ENCODE measurements around the gene CKS1B. TPM values are rescaled to one million over a fixed set of nuclear protein-coding genes. Genes with fewer than 3 reads are reported as not detected.
"Not testable (repeated sequence)": the region's sequence is repeated elsewhere in the genome, so short reads cannot be mapped to it uniquely, and the experiment has no call there.

Gene CKS1B
- total and polyA plus RNA-seq, 4 donors: 25.9 to 64.8 (median 39.3) TPM

DNA sequence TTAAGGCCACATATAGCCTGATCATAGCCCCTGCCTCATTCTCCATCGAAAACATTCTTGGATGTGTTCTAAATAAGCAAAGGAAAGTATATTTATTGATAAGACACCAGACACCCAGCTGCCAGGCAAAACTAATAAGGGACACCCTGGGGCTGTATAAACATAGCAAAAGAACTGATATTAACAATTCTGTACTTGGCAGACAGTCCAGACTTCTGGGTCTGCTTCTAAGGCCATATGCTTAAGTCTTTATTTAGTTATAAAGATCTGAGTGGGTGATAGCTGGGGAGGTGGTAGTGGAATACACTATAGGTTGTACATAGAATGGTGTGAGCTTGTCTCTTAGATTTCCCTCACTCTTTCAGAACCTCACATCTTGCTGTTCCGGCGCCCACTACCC, 3.9 kb downstream of the CKS1B start:
- WGBS (ENCODE audit: insufficient coverage): no CpG with 5 or more reads among the region's 3 CpGs
- no peak overlapping the region for H3K27ac ChIP-seq (ENCODE audit: low read depth, low read length)
- no peaks in the 10 kb centered on the region for H3K27me3 ChIP-seq (ENCODE audit: control insufficient read depth, insufficient read depth, low read length)
- H3K36me3 ChIP-seq (ENCODE audit: control insufficient read depth, insufficient read depth, low read length): peaks cover 3% of the 10 kb centered on the region
- no peaks in the 10 kb centered on the region for H3K9me3 ChIP-seq (ENCODE audit: control insufficient read depth, insufficient read depth, low read length)
- peaks cover 15% of the 10 kb centered on the region for H3K4me1 ChIP-seq (ENCODE audit: control insufficient read depth, insufficient read depth, low read length)
- no peak overlapping the region for H3K4me3 ChIP-seq (ENCODE audit: low read depth, low read length)
- DNase-seq (ENCODE audit: low read depth in 4 of 6, low spot score in 6 of 6): no peak

DNA sequence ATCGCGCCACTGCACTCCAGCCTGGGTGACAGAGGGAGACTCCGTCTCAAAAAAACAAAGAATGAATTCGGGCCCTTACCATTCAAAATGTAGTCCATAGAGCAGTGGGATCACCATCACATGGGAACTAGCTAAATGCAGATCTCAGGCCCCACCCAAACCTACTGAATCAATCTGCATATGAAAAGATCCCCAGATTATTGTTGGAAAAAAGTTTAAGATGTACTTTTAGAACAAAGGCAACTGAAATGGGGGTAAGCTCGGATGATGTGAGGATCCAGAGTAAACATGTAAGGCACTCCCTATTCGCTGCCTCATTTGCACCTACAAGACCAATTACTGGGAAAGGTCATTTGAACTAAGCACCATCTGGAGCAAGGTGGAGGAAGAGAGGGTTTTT, 7.9 kb downstream of the CKS1B start:
- 58% methylated on average over 5 of the region's 6 CpGs for WGBS (ENCODE audit: insufficient coverage)
- H3K9me3 ChIP-seq (ENCODE audit: control insufficient read depth, insufficient read depth, low read length): no peaks in the 10 kb centered on the region
- no peak for DNase-seq (ENCODE audit: low read depth in 4 of 6, low spot score in 6 of 6)
- H3K4me1 ChIP-seq (ENCODE audit: control insufficient read depth, insufficient read depth, low read length): peaks cover 20% of the 10 kb centered on the region
- peaks cover 16% of the 10 kb centered on the region for H3K36me3 ChIP-seq (ENCODE audit: control insufficient read depth, insufficient read depth, low read length)
- peak overlapping the region; percentile 7 for H3K27ac ChIP-seq (ENCODE audit: low read depth, low read length)
- no peaks in the 10 kb centered on the region for H3K27me3 ChIP-seq (ENCODE audit: control insufficient read depth, insufficient read depth, low read length)
- H3K4me3 ChIP-seq (ENCODE audit: low read depth, low read length): peak overlapping the region; percentile 88

DNA sequence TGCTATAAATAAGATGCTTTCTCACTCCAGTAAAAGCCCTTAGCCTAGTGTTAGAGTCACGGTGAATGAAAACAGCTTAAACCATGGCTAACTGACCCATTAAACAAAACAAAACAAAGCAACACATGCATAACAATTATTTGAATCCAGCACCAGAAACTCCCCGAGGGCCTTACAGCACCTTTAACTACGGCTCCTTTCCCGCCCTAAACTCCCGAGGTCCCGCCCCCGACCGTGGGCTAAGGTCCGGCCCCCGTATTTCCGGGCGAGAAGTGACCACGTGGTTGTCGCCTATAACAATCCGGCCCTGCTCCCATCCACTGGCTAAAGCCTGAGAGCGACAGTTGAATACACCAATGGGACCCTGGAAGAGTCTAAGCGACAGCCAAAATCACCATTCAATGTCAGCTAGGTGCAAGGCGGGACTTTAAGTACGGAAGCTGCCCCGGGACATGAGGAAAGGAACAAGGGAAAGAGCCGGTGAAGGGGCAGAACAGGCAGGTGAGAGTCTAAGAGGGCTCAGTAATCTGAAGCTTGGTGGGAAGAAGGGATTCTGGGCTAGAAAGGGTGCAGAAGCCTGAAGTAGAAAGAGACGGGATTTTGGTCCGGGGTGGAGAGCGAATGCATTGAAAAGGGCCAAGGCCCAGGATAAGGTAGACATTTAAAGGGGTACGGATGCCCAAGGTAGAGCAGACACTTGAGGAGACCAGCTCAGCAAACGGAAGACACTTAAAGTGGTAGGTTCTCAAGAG, 8.6 kb downstream of the CKS1B start, which contains the start of gene FLAD1:
TSS of gene FLAD1 (plus strand) at position 448 of the 752 bp plus-strand sequence. CDS start 351 bp downstream, outside the sequence.
- WGBS (ENCODE audit: insufficient coverage): 0% methylated on average over 26 of the region's 26 CpGs

DNA sequence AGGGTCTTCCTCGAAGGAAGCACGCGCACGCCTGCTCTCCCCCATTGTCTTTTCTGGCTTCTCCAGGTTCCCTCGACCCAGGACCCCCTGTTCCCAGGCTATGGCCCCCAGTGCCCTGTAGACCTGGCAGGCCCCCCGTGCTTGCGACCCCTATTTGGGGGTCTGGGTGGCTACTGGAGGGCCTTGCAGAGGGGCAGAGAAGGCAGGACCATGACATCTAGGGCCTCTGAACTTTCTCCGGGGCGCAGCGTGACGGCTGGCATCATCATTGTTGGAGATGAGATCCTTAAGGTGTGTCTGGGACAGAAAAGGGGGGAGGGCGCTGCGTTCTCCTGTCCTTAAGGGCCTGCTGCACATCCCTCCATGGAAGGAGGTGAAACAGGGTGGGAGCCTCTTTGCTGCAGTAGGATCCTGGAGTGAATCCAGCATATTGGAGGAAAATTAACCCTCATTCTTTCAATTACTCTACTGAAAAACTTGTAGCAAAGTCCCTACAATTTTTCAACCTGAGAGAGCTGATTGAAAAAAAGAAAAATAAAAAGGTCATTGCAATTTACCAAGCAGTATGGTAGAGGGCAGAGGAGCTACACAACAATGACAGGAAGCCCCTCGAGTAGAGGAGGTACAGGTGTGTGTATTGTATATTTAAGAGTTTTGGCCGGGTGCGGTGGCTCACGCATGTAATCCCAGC, 9.4 kb downstream of the CKS1B start:
- no peaks in the 10 kb centered on the region for H3K9me3 ChIP-seq (ENCODE audit: control insufficient read depth, insufficient read depth, low read length)
- 16% methylated on average over 14 of the region's 17 CpGs for WGBS (ENCODE audit: insufficient coverage)
- peak overlapping the region; percentile 67 for H3K27ac ChIP-seq (ENCODE audit: low read depth, low read length)
- peaks cover 24% of the 10 kb centered on the region for H3K4me1 ChIP-seq (ENCODE audit: control insufficient read depth, insufficient read depth, low read length)
- H3K4me3 ChIP-seq (ENCODE audit: low read depth, low read length): peak overlapping the region; percentile 88
- no peaks in the 10 kb centered on the region for H3K27me3 ChIP-seq (ENCODE audit: control insufficient read depth, insufficient read depth, low read length)
- DNase-seq (ENCODE audit: low read depth in 4 of 6, low spot score in 6 of 6): no peak
- H3K36me3 ChIP-seq (ENCODE audit: control insufficient read depth, insufficient read depth, low read length): peaks cover 31% of the 10 kb centered on the region

More for the DNA sequence above, 8.6 kb downstream of the CKS1B start, which contains the start of gene FLAD1:
- DNase-seq (ENCODE audit: low read depth in 4 of 6, low spot score in 6 of 6): peak; percentile 99 to 100 (median 100)
- H3K4me3 ChIP-seq (ENCODE audit: low read depth, low read length): peak within 1 kb of the TSS; percentile 88
- H3K27ac ChIP-seq (ENCODE audit: low read depth, low read length): peak within 1 kb of the TSS; percentile 67
- no peaks in the 10 kb centered on the region for H3K27me3 ChIP-seq (ENCODE audit: control insufficient read depth, insufficient read depth, low read length)
- peaks cover 20% of the 10 kb centered on the region for H3K4me1 ChIP-seq (ENCODE audit: control insufficient read depth, insufficient read depth, low read length)
- H3K9me3 ChIP-seq (ENCODE audit: control insufficient read depth, insufficient read depth, low read length): no peaks in the 10 kb centered on the region
- peaks cover 23% of the 10 kb centered on the region for H3K36me3 ChIP-seq (ENCODE audit: control insufficient read depth, insufficient read depth, low read length)

DNA sequence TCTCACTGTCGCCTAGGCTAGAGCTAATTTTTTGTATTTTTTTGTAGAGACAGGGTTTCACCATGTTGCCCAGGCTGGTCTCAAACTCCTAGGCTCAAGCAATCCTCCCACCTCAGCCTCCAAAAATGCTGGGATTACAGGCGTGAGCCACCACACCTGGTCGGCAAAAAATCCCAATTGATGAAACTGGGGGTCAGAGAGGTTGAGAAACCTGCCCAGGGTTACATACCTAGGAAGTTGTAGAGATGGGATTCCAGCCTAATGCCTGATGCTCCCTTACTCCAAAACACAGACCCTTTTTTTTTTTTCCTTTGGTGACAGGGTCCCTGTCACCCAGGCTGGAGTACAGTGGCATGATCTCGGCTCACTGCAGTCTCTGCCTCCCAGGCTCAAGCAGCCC, 12.3 kb downstream of the CKS1B start:
- peaks cover 51% of the 10 kb centered on the region for H3K36me3 ChIP-seq (ENCODE audit: control insufficient read depth, insufficient read depth, low read length)
- WGBS (ENCODE audit: insufficient coverage): 100% methylated on average over 1 of the region's 4 CpGs

DNA sequence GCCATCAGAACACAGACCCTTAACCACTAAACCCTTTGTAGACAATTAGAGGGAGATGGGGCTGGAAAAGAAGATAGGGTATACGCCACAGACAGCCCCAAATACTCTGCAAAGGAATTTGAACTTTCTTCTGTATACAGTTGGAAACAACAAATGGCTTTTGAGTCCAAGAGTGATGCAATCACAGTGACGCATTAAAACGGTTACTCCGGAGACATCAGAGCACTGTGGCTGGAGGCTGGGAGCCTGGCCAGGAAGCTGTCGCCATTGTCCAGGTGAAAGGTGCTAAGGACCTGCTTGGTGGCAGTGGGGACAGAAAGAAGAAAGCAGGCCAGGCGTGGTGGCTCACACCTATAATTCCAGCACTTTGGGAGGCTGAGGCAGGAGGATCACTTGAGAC, 12.8 kb downstream of the CKS1B start:
- Histone ChIP-seq H3K9me3 (ENCODE audit: control insufficient read depth, insufficient read depth, low read length) (no peaks in the 10 kb centered on the region), H3K4me3 (ENCODE audit: low read depth, low read length) (no peak overlapping the region), H3K27me3 (ENCODE audit: control insufficient read depth, insufficient read depth, low read length) (no peaks in the 10 kb centered on the region), H3K36me3 (ENCODE audit: control insufficient read depth, insufficient read depth, low read length) (peaks cover 51% of the 10 kb centered on the region), H3K4me1 (ENCODE audit: control insufficient read depth, insufficient read depth, low read length) (peaks cover 18% of the 10 kb centered on the region), H3K27ac (ENCODE audit: low read depth, low read length) (no peak overlapping the region)
- 89% methylated on average over 5 of the region's 6 CpGs for WGBS (ENCODE audit: insufficient coverage)
- DNase-seq (ENCODE audit: low read depth in 4 of 6, low spot score in 6 of 6): no peak

More for the DNA sequence above, 12.3 kb downstream of the CKS1B start:
- not testable (repeated sequence) for H3K27me3 ChIP-seq (ENCODE audit: control insufficient read depth, insufficient read depth, low read length); DNase-seq (ENCODE audit: low read depth in 4 of 6, low spot score in 6 of 6); H3K4me3 ChIP-seq (ENCODE audit: low read depth, low read length); H3K27ac ChIP-seq (ENCODE audit: low read depth, low read length); H3K9me3 ChIP-seq (ENCODE audit: control insufficient read depth, insufficient read depth, low read length)
- peaks cover 23% of the 10 kb centered on the region for H3K4me1 ChIP-seq (ENCODE audit: control insufficient read depth, insufficient read depth, low read length)

GRCh38 chr1:154988058-154988954, 13.8 kb downstream of the CKS1B start:
- Histone ChIP-seq H3K9me3 (ENCODE audit: control insufficient read depth, insufficient read depth, low read length) (no peaks in the 10 kb centered on the region), H3K4me1 (ENCODE audit: control insufficient read depth, insufficient read depth, low read length) (peaks cover 18% of the 10 kb centered on the region), H3K4me3 (ENCODE audit: low read depth, low read length) (no peak overlapping the region), H3K27ac (ENCODE audit: low read depth, low read length) (no peak overlapping the region), H3K36me3 (ENCODE audit: control insufficient read depth, insufficient read depth, low read length) (peaks cover 55% of the 10 kb centered on the region), H3K27me3 (ENCODE audit: control insufficient read depth, insufficient read depth, low read length) (no peaks in the 10 kb centered on the region)
- 93% methylated on average over 11 of the region's 17 CpGs for WGBS (ENCODE audit: insufficient coverage)
- DNase-seq (ENCODE audit: low read depth in 4 of 6, low spot score in 6 of 6): no peak

- DNase-seq (ENCODE audit: low read depth in 4 of 6, low spot score in 6 of 6): no peak
- Histone ChIP-seq H3K36me3 (ENCODE audit: control insufficient read depth, insufficient read depth, low read length) (peaks cover 55% of the 10 kb centered on the region), H3K9me3 (ENCODE audit: control insufficient read depth, insufficient read depth, low read length) (no peaks in the 10 kb centered on the region), H3K4me1 (ENCODE audit: control insufficient read depth, insufficient read depth, low read length) (peaks cover 9% of the 10 kb centered on the region), H3K27ac (ENCODE audit: low read depth, low read length) (no peak overlapping the region), H3K4me3 (ENCODE audit: low read depth, low read length) (no peak overlapping the region), H3K27me3 (ENCODE audit: control insufficient read depth, insufficient read depth, low read length) (no peaks in the 10 kb centered on the region)
- 100% methylated on average over 2 of the region's 3 CpGs for WGBS (ENCODE audit: insufficient coverage)
Measured at GRCh38 chr1:154989195-154989860, 14.8 kb downstream of the CKS1B start.

GRCh38 chr1:154990276-154990675, 15.8 kb downstream of the CKS1B start:
- no peaks in the 10 kb centered on the region for H3K27me3 ChIP-seq (ENCODE audit: control insufficient read depth, insufficient read depth, low read length)
- no peak for DNase-seq (ENCODE audit: low read depth in 4 of 6, low spot score in 6 of 6)
- H3K4me3 ChIP-seq (ENCODE audit: low read depth, low read length): no peak overlapping the region
- WGBS (ENCODE audit: insufficient coverage): 100% methylated on average over 2 of the region's 8 CpGs
- peaks cover 4% of the 10 kb centered on the region for H3K4me1 ChIP-seq (ENCODE audit: control insufficient read depth, insufficient read depth, low read length)
- H3K36me3 ChIP-seq (ENCODE audit: control insufficient read depth, insufficient read depth, low read length): peaks cover 55% of the 10 kb centered on the region
- H3K9me3 ChIP-seq (ENCODE audit: control insufficient read depth, insufficient read depth, low read length): no peaks in the 10 kb centered on the region
- no peak overlapping the region for H3K27ac ChIP-seq (ENCODE audit: low read depth, low read length)

Data from spinal cord (tissue), 10 donors.